ENCODE measurements around the gene PCCB.

Gene PCCB

DNA sequence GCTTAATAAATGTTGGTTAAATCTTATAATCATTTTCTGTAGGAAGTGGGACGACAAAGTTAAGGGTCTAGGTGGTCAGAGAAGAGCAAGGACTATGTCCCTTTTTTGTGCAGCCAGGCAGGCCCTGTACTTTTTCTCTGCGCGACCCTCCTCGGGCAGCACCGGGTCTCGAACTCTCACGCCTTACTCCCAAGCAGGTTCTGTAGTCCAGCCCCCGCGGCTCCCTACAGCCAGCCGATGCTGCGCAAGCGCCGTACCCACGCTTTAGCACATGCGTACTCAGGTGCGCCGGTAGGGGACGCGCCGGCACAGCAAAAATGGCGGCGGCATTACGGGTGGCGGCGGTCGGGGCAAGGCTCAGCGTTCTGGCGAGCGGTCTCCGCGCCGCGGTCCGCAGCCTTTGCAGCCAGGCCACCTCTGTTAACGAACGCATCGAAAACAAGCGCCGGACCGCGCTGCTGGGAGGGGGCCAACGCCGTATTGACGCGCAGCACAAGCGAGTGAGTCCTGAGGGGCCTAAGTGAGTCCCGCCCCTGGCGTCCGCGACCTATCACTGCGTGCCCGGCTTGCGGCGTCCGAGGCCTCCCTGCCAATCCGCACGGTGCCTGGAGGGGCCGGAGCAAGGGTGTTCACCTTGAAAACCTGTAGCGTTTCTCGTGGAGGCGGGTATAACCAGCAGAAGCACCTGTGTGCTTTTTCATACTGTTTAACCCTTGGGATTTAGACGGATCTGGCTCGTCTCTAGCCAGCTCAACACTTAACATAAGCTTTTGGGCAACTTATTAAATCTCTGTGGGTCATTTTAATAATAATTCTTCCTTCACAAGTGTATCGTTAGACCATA, at the start of gene PCCB:
TSS of gene PCCB (plus strand) at position 282 of the 844 bp plus-strand sequence. CDS start at position 318, 36 bp downstream.
- ChIA-PET CTCF (interaction anchor here (0.7 to 0.8 kb wide), 2 partner anchors 53 to 763 kb away, joined by 3 read pairs; no protein-coding TSS in a partner anchor), POLR2A (no interaction called here)
- Histone ChIP-seq H3K9me3 (ENCODE audit: control insufficient read depth, insufficient read depth, low read depth, low read length) (no peaks in the 10 kb centered on the region), H3K36me3 (ENCODE audit: control insufficient read depth in 2 of 2, insufficient read depth in 1 of 2, low read length in 2 of 2) (no peaks in the 10 kb centered on the region), H3K4me3 (ENCODE audit: low read depth, low read length) (peak within 1 kb of the TSS; percentile 84), H3K4me1 (ENCODE audit: control insufficient read depth, insufficient read depth, low read length) (peaks cover 2% of the 10 kb centered on the region), H3K27ac (ENCODE audit: extremely low read depth, low read depth, low read length) (peak within 1 kb of the TSS; percentile 68)
- 0 out of 2 replicates have a peak, but pooled peaks have one; percentile 33 for TF ChIP-seq KLF9 (tag by site-specific recombination; IDR thresholded peaks at IDR 0.05; ENCODE audit: low read depth)
- TF ChIP-seq ZNF24 (tag by site-specific recombination; IDR thresholded peaks at IDR 0.05), result 0 out of 2 replicates have a peak, but pooled peaks have one; percentile 39
- no peak for TF ChIP-seq ZNF596 (tag by site-specific recombination; IDR thresholded peaks at IDR 0.05)
- 0 out of 2 replicates have a peak, but pooled peaks have one; percentile 41 for TF ChIP-seq ZBTB7A (tag by site-specific recombination; IDR thresholded peaks at IDR 0.05; ENCODE audit: low read depth)
- TF ChIP-seq GLIS1 (tag by site-specific recombination; IDR thresholded peaks at IDR 0.05), result peak; percentile 50
- TF ChIP-seq ZNF600 (tag by site-specific recombination; IDR thresholded peaks at IDR 0.05), result peak; percentile 98
- peak; percentile 30; the same call in 1 of the 2 replicates for TF ChIP-seq ZNF324 (tag by site-specific recombination; IDR thresholded peaks at IDR 0.05)
- peak; percentile 70 for TF ChIP-seq SP3 (tag by site-specific recombination; IDR thresholded peaks at IDR 0.05)
- no peak for TF ChIP-seq ZFP69B (tag by site-specific recombination; IDR thresholded peaks at IDR 0.05)
- TF ChIP-seq ZNF23 (tag by site-specific recombination; IDR thresholded peaks at IDR 0.05; ENCODE audit: borderline replicate concordance), result no peak
- TF ChIP-seq ZNF548 (tag by site-specific recombination; IDR thresholded peaks at IDR 0.05), result no peak
- TF ChIP-seq, protein P1, sequence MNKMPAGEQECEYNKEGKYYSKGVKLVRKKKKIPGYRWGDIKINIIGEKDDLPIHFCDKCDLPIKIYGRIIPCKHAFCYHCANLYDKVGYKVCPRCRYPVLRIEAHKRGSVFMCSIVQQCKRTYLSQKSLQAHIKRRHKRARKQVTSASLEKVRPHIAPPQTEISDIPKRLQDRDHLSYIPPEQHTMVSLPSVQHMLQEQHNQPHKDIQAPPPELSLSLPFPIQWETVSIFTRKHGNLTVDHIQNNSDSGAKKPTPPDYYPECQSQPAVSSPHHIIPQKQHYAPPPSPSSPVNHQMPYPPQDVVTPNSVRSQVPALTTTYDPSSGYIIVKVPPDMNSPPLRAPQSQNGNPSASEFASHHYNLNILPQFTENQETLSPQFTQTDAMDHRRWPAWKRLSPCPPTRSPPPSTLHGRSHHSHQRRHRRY (tag by site-specific recombination; IDR thresholded peaks at IDR 0.05), result no peak
- 0 out of 2 replicates have a peak, but pooled peaks have one; percentile 20 for TF ChIP-seq ZBTB1 (tag by site-specific recombination; IDR thresholded peaks at IDR 0.05)
- TF ChIP-seq ZNF48 (tag by site-specific recombination; IDR thresholded peaks at IDR 0.05), result no peak
- TF ChIP-seq, protein P2, sequence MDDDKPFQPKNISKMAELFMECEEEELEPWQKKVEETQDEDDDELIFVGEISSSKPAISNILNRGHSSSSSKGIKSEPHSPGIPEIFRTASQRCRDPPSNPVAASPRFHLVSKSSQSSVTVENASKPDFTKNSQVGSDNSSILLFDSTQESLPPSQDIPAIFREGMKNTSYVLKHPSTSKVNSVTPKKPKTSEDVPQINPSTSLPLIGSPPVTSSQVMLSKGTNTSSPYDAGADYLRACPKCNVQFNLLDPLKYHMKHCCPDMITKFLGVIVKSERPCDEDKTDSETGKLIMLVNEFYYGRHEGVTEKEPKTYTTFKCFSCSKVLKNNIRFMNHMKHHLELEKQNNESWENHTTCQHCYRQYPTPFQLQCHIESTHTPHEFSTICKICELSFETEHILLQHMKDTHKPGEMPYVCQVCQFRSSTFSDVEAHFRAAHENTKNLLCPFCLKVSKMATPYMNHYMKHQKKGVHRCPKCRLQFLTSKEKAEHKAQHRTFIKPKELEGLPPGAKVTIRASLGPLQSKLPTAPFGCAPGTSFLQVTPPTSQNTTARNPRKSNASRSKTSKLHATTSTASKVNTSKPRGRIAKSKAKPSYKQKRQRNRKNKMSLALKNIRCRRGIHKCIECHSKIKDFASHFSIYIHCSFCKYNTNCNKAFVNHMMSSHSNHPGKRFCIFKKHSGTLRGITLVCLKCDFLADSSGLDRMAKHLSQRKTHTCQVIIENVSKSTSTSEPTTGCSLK (tag by site-specific recombination; IDR thresholded peaks at IDR 0.05), result no peak
- peak; percentile 32; the same call in 1 of the 2 replicates for TF ChIP-seq ZBTB20 (tag by site-specific recombination; IDR thresholded peaks at IDR 0.05)
- TF ChIP-seq WT1 (tag by site-specific recombination; IDR thresholded peaks at IDR 0.05), result peak; percentile 41; the same call in 1 of the 2 replicates
- TF ChIP-seq ZNF350 (tag by site-specific recombination; IDR thresholded peaks at IDR 0.05), result no peak
- TF ChIP-seq, protein P3, sequence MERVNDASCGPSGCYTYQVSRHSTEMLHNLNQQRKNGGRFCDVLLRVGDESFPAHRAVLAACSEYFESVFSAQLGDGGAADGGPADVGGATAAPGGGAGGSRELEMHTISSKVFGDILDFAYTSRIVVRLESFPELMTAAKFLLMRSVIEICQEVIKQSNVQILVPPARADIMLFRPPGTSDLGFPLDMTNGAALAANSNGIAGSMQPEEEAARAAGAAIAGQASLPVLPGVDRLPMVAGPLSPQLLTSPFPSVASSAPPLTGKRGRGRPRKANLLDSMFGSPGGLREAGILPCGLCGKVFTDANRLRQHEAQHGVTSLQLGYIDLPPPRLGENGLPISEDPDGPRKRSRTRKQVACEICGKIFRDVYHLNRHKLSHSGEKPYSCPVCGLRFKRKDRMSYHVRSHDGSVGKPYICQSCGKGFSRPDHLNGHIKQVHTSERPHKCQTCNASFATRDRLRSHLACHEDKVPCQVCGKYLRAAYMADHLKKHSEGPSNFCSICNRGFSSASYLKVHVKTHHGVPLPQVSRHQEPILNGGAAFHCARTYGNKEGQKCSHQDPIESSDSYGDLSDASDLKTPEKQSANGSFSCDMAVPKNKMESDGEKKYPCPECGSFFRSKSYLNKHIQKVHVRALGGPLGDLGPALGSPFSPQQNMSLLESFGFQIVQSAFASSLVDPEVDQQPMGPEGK (tag by site-specific recombination; IDR thresholded peaks at IDR 0.05), result peak; percentile 66
- no peak for TF ChIP-seq TCF7L2 (IDR thresholded peaks at IDR 0.05; ENCODE audit: borderline replicate concordance, low read depth, low read length)
- no peak for TF ChIP-seq ZNF654 (tag by site-specific recombination; IDR thresholded peaks at IDR 0.05; ENCODE audit: low read depth)
- no peak for TF ChIP-seq ZNF157 (tag by site-specific recombination; IDR thresholded peaks at IDR 0.05)
- no peak for TF ChIP-seq ZFP41 (tag by site-specific recombination; IDR thresholded peaks at IDR 0.05; ENCODE audit: borderline replicate concordance)
- TF ChIP-seq ZNF670 (tag by site-specific recombination; IDR thresholded peaks at IDR 0.05; ENCODE audit: low read depth), result no peak
- TF ChIP-seq ZNF843 (tag by site-specific recombination; IDR thresholded peaks at IDR 0.05), result peak; percentile 66; the same call in 1 of the 2 replicates
- TF ChIP-seq, protein P4, sequence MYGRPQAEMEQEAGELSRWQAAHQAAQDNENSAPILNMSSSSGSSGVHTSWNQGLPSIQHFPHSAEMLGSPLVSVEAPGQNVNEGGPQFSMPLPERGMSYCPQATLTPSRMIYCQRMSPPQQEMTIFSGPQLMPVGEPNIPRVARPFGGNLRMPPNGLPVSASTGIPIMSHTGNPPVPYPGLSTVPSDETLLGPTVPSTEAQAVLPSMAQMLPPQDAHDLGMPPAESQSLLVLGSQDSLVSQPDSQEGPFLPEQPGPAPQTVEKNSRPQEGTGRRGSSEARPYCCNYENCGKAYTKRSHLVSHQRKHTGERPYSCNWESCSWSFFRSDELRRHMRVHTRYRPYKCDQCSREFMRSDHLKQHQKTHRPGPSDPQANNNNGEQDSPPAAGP (tag by site-specific recombination; IDR thresholded peaks at IDR 0.05), result peak; percentile 67; the same call in 1 of the 2 replicates
- TF ChIP-seq SCRT2 (tag by site-specific recombination; IDR thresholded peaks at IDR 0.05), result peak; percentile 99
- no peak for TF ChIP-seq ZNF112 (tag by site-specific recombination; IDR thresholded peaks at IDR 0.05)
- no peak for TF ChIP-seq ZNF354C (tag by site-specific recombination; IDR thresholded peaks at IDR 0.05; ENCODE audit: borderline replicate concordance, low read depth)
- TF ChIP-seq, protein P5, sequence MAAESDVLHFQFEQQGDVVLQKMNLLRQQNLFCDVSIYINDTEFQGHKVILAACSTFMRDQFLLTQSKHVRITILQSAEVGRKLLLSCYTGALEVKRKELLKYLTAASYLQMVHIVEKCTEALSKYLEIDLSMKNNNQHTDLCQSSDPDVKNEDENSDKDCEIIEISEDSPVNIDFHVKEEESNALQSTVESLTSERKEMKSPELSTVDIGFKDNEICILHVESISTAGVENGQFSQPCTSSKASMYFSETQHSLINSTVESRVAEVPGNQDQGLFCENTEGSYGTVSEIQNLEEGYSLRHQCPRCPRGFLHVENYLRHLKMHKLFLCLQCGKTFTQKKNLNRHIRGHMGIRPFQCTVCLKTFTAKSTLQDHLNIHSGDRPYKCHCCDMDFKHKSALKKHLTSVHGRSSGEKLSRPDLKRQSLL (tag by site-specific recombination; IDR thresholded peaks at IDR 0.05), result no peak
- TF ChIP-seq KLF8 (tag by site-specific recombination; IDR thresholded peaks at IDR 0.05), result no peak; the same call in 1 of the 2 replicates

All from HEK293 (cell line).